Measurements from ENCODE around the gene NEURL1B.

DNA sequence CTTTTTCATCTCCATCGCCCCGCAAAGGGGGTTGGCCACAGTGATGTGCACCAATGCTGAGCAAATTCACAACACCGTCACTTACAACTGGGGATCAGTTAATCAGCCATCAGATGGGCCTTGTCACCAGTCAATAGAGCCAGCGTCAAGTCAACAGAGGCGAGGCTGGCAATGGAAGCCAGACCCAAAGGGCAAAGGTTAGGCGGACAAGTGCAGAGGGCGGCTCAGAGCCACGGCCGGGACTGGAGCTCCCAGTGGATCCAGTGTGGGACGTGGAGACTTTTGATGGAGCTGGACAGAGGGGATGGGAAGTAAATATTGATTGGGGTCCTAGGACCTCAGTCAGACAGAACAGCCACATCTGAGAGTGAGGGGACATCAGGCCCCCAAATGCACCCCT, 84.2 kb downstream of the NEURL1B start:
- TF ChIP-seq, protein P1, sequence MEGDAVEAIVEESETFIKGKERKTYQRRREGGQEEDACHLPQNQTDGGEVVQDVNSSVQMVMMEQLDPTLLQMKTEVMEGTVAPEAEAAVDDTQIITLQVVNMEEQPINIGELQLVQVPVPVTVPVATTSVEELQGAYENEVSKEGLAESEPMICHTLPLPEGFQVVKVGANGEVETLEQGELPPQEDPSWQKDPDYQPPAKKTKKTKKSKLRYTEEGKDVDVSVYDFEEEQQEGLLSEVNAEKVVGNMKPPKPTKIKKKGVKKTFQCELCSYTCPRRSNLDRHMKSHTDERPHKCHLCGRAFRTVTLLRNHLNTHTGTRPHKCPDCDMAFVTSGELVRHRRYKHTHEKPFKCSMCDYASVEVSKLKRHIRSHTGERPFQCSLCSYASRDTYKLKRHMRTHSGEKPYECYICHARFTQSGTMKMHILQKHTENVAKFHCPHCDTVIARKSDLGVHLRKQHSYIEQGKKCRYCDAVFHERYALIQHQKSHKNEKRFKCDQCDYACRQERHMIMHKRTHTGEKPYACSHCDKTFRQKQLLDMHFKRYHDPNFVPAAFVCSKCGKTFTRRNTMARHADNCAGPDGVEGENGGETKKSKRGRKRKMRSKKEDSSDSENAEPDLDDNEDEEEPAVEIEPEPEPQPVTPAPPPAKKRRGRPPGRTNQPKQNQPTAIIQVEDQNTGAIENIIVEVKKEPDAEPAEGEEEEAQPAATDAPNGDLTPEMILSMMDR (IDR thresholded peaks at IDR 0.05) = no peak
- no peak for TF ChIP-seq SIN3A (IDR thresholded peaks at IDR 0.05; ENCODE audit: borderline replicate concordance, low read depth, low read length)
- TF ChIP-seq RCOR1 (IDR thresholded peaks at IDR 0.05; ENCODE audit: low read length) = no peak
- TF ChIP-seq TAF1 (IDR thresholded peaks at IDR 0.05; ENCODE audit: borderline replicate concordance, low read depth, low read length) = no peak
- no peak for TF ChIP-seq RXRA (IDR thresholded peaks at IDR 0.05; ENCODE audit: borderline replicate concordance, low read depth)
- no peak for TF ChIP-seq JUND (IDR thresholded peaks at IDR 0.05)
- TF ChIP-seq EP300 (IDR thresholded peaks at IDR 0.05; ENCODE audit: borderline replicate concordance in 1 of 2, low read depth in 1 of 2, low read length in 1 of 2) = no peak
- TF ChIP-seq TCF12 (IDR thresholded peaks at IDR 0.05) = no peak
- TF ChIP-seq POLR2AphosphoS5 (IDR thresholded peaks at IDR 0.05; ENCODE audit: low read depth, low read length) = no peak
- no peak for TF ChIP-seq CHD2 (IDR thresholded peaks at IDR 0.05; ENCODE audit: low read length, partially characterized antibody)
- TF ChIP-seq GATA2 (CRISPR knock-in tag; IDR thresholded peaks at IDR 0.05) = no peak
